Measurements from ENCODE around the gene TBXAS1.

- TF ChIP-seq CTCF (IDR thresholded peaks at IDR 0.05) (no peak), POLR2AphosphoS5 (IDR thresholded peaks at IDR 0.05) (no peak), POLR2A (IDR thresholded peaks at IDR 0.05) (no peak)
These were observed 84.2 kb downstream of the TBXAS1 start for GRCh38 chr7:139913021-139913844.
